ENCODE data around the gene NXT1.

NXT1 gene

DNA sequence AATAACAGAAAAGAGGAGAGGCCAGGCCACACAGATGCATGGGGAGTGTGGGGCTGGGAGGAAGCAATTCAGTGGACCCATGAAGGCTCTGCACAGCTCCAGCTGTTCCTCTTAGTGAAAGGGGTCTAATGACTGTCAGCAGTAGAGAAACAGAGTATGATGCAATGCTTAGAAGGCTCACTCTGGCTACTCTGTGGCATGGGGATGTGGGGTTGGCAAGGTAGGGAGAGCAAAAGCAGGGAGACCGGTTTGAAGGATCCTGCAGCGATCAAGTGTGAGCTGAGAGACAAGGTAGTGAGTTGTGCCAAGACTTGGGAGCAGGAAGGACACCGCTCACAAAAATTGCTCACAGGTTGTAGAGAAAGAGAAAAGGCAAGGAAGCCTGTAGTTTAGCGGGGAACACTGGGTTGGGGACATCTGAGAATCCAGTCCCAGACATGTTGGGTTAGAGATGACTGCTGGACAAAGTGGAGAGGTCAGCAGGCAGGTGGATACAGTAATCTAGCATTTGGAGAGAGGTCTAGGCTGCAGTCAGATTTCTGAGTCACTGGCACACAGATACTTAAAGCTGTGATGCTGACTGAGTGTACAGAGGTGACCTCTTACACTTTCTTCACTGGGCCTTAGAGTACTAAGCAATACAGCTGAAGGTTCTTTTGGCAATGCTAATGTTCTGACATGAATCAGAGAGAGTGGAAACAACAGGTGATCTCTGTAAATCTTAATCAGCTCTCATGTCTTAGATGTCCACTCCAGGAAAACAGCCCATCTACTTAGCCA lies 43.6 kb downstream of the NXT1 start:
- no peak for DNase-seq

GRCh38 chr20:23396950-23397627 lies 46.5 kb downstream of the NXT1 start:
- DNase-seq, result no peak

GRCh38 chr20:23397961-23398360 lies 47.4 kb downstream of the NXT1 start:
- no peak for DNase-seq

GRCh38 chr20:23399568-23400241 lies 49.1 kb downstream of the NXT1 start:
- no peak for DNase-seq

DNA sequence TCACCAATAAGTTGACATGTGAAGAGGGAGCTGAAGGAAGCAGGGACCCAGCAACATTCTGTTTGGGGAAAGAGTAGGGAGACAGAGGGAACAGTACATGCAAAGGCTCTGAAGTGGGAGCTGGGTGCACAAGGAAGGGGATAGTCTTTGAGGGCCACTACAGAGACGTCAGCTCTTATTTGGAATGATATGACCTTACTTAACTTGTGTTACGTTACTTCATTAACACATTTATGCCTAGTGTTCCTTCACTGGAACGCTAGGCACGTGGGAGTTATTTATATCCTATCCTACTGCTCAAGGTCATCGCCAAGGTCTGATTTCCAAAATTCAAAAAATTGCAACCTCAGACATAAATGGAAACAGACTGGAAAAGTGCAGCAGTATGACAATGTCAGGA lies 50.5 kb downstream of the NXT1 start:
- DNase-seq, result no peak

GRCh38 chr20:23403751-23404150 lies 53.2 kb downstream of the NXT1 start:
- no peak for DNase-seq

DNA sequence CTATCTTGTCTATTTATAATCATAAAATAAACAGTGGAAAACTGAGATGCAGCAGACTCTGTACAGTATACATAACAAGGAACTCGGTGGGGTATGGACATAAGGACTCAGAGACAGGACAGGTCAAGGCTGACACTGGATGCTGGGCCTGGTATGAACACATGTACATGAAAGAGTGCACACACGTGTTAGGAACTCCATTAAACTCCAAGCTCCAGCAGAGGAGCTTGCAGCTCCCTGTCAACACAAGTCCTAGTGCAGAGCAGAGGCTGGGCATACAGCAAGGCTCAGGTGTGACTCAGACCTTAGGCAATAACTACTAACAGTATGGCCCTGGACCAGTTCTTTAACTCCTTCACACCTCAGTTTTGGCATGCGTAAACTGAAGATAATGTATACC lies 53.6 kb downstream of the NXT1 start:
- DNase-seq, result no peak
